Measurements from ENCODE around the gene PAGR1. TPM values are rescaled to one million over a fixed set of nuclear protein-coding genes. Genes with fewer than 3 reads are reported as not detected.

The PAGR1 gene
- total and polyA plus RNA-seq, 10 of the 15 experiments (the other 5 are each of a cell fraction or from before 2014, with no cell fraction given) = 1.1 to 57.7 (median 23.4) TPM

GRCh38 chr16:29812754-29813643, 3.0 kb upstream of the PAGR1 start:
- RAD21 ChIA-PET (ENCODE audit: unreplicated experiment) = interaction anchor here (0.6 kb wide), 4 partner anchors 28 to 265 kb away, joined by 3 to 4 read pairs (median 3); no protein-coding TSS in a partner anchor
- WGBS (ENCODE audit: insufficient coverage, insufficient replicate concordance, low lambda C conversion rate, missing lambda C conversion rate) = 79% methylated on average over 9 of the region's 9 CpGs
- no TSS peak for BruUV-seq (replicated peaks)
- in situ Hi-C loops (cut with MboI) (no loop called here), intact Hi-C loops (cut with micrococcal nuclease; ENCODE audit: unreplicated experiment) (no loop called here)
- no peak overlapping the region for H3K9ac ChIP-seq (ENCODE audit: control insufficient read depth, insufficient read depth, low read length)
- H3K27me3 ChIP-seq (replicated peaks in 1 of 2; ENCODE audit: control insufficient read depth in 2 of 2, insufficient read depth in 2 of 2, low read length in 1 of 2) = no peaks in the 10 kb centered on the region
- H3K9me3 ChIP-seq (replicated peaks; ENCODE audit: control insufficient read depth, insufficient read depth, low read length) = no peaks in the 10 kb centered on the region
- H3K4me3 ChIP-seq = no peak overlapping the region
- POLR2A ChIA-PET = interaction anchor here (0.6 to 1.7 kb wide), 4 partner anchors 7 to 201 kb away, joined by 4 to 9 read pairs (median 6); partner anchors contain the start of gene MVP
- H3K27ac ChIP-seq (ENCODE audit: control insufficient read depth, insufficient read depth) = no peak overlapping the region
- peaks cover 9 to 13% of the 10 kb centered on the region in 2 experiments; a peak in 2 of 4 replicates for H3K36me3 ChIP-seq (ENCODE audit: control insufficient read depth in 2 of 2, insufficient read depth in 2 of 2, low read length in 1 of 2)
- peaks cover 26% of the 10 kb centered on the region for H3K79me2 ChIP-seq (ENCODE audit: control insufficient read depth, insufficient read depth, low read length)
- FAIRE-seq (no peak), DNase-seq (ENCODE audit: low read depth, low spot score) (no peak), ATAC-seq (no peak)
- H3K4me1 ChIP-seq (ENCODE audit: control insufficient read depth, insufficient read depth, low read length) = peaks cover 33% of the 10 kb centered on the region
- no peak overlapping the region for H2AFZ ChIP-seq (ENCODE audit: control insufficient read depth, low read depth, low read length)
- CTCF ChIA-PET = interaction anchor here (0.7 to 1.3 kb wide), 2 partner anchors 30 to 35 kb away, joined by 3 read pairs; no protein-coding TSS in a partner anchor
- H3K4me2 ChIP-seq (ENCODE audit: control insufficient read depth, insufficient read depth) = no peak overlapping the region
- no peak for TF ChIP-seq EZH2 (IDR thresholded peaks at IDR 0.05; ENCODE audit: borderline replicate concordance, control insufficient read depth, low read depth, low read length)
- TF ChIP-seq NR2C2 (IDR thresholded peaks at IDR 0.05; ENCODE audit: borderline replicate concordance, control insufficient read depth, insufficient read length, low read depth) = no peak
- SMC1A ChIA-PET (ENCODE audit: uncharacterized antibody, unreplicated experiment) = no interaction called here
- H4K20me1 ChIP-seq (ENCODE audit: control insufficient read depth, insufficient read depth) = no peaks in the 10 kb centered on the region
